ENCODE data around the gene CCDC187.

GRCh38 chr9:136353088-136353487 is 49.2 kb upstream of the CCDC187 start:
- TF ChIP-seq, protein P1, sequence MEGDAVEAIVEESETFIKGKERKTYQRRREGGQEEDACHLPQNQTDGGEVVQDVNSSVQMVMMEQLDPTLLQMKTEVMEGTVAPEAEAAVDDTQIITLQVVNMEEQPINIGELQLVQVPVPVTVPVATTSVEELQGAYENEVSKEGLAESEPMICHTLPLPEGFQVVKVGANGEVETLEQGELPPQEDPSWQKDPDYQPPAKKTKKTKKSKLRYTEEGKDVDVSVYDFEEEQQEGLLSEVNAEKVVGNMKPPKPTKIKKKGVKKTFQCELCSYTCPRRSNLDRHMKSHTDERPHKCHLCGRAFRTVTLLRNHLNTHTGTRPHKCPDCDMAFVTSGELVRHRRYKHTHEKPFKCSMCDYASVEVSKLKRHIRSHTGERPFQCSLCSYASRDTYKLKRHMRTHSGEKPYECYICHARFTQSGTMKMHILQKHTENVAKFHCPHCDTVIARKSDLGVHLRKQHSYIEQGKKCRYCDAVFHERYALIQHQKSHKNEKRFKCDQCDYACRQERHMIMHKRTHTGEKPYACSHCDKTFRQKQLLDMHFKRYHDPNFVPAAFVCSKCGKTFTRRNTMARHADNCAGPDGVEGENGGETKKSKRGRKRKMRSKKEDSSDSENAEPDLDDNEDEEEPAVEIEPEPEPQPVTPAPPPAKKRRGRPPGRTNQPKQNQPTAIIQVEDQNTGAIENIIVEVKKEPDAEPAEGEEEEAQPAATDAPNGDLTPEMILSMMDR (IDR thresholded peaks at IDR 0.05): no peak
- TF ChIP-seq POLR2A (IDR thresholded peaks at IDR 0.05): no peak

All from body of pancreas (tissue), 4 donors.